ENCODE data around the gene OXCT1. TPM values are rescaled to one million over a fixed set of nuclear protein-coding genes. Genes with fewer than 3 reads are reported as not detected.

The OXCT1 gene
- total and polyA plus RNA-seq, 2 of the 8 experiments (the other 6 are each of a cell fraction or from before 2014, with no cell fraction given) = 10.1 to 28.2 TPM

GRCh38 chr5:41812156-41812555 is 58.1 kb downstream of the OXCT1 start (continued):
- TF ChIP-seq CHD7 (IDR thresholded peaks at IDR 0.05; ENCODE audit: insufficient replicate concordance, low read length) = no peak
- no peak for TF ChIP-seq JUN (IDR thresholded peaks at IDR 0.05; ENCODE audit: low read depth, low read length)
- no peak for TF ChIP-seq SP4 (IDR thresholded peaks at IDR 0.05; ENCODE audit: low read length)
- no peak for TF ChIP-seq USF2 (IDR thresholded peaks at IDR 0.05; ENCODE audit: low read length)
- TF ChIP-seq FOSL1 (IDR thresholded peaks at IDR 0.05; ENCODE audit: insufficient read depth, low read depth, low read length) = no peak
- TF ChIP-seq SIN3A (conservative IDR thresholded peaks at IDR 0.05 in 1 of 2, IDR thresholded peaks at IDR 0.05 in 1 of 2; ENCODE audit: low read depth in 1 of 2, low read length in 2 of 2) = no peak
- TF ChIP-seq NANOG (IDR thresholded peaks at IDR 0.05; ENCODE audit: insufficient read depth, low read depth, low read length, poor library complexity, severe bottlenecking) = no peak
- TF ChIP-seq TEAD4 (IDR thresholded peaks at IDR 0.05; ENCODE audit: low read depth, low read length) = no peak
- no peak for TF ChIP-seq POLR2AphosphoS5 (IDR thresholded peaks at IDR 0.05; ENCODE audit: low read depth, low read length)
- TF ChIP-seq MAFK (IDR thresholded peaks at IDR 0.05; ENCODE audit: low read depth, low read length) = no peak

Measured in H1 (cell line).